Neural progenitor cell (in vitro differentiated cells): Measurements from ENCODE around the gene LRP1B.

Experiments used
- CTCF ChIP-seq: fragments of 200-600 bp; sonication (generic); IDR thresholded peaks from 2 replicates; pipeline ENCODE4 v1.5.1; 2017; ENCODE audit warnings: antibody characterized with exemption, mild to moderate bottlenecking
- EZH2 ChIP-seq: fragments of 200-600 bp; sonication (generic); IDR thresholded peaks from 2 replicates; pipeline ENCODE4 v1.6.1; 2017; ENCODE audit warnings: antibody characterized with exemption, mild to moderate bottlenecking, moderate library complexity
- EZH2phosphoT487 ChIP-seq: fragments of 200-600 bp; sonication (generic); IDR thresholded peaks from 2 replicates; pipeline ENCODE4 v1.6.1; 2017; ENCODE audit warnings: antibody characterized with exemption

GRCh38 chr2:140491876-140492275 lies 1638.9 kb downstream of the LRP1B start:
- TF ChIP-seq CTCF (no peak), EZH2 (no peak), EZH2phosphoT487 (no peak)
